ENCODE results near the gene SSTR3.
"Not testable (repeated sequence)": the region's sequence is repeated elsewhere in the genome, so short reads cannot be mapped to it uniquely, and the experiment has no call there.

SSTR3 gene

GRCh38 chr22:37212174-37212906, at the start of gene SSTR3:
TSS of gene SSTR3 (minus strand) at chr22:37212477. CDS start at chr22:37207803, 4,674 bp downstream.
- no peak for DNase-seq

GRCh38 chr22:37260901-37261336, 48.6 kb upstream of the SSTR3 start:
- DNase-seq, result peak; percentile 37

- DNase-seq, result no peak
Observed at GRCh38 chr22:37260155-37260795, 48.0 kb upstream of the SSTR3 start.

GRCh38 chr22:37259540-37260029, 47.3 kb upstream of the SSTR3 start:
- DNase-seq, result no peak

- no peak for DNase-seq
Observed at GRCh38 chr22:37258753-37259401, 46.6 kb upstream of the SSTR3 start.

GRCh38 chr22:37258005-37258752, 45.9 kb upstream of the SSTR3 start:
- no peak for DNase-seq

- no peak for DNase-seq
Observed at GRCh38 chr22:37256075-37256726, 43.9 kb upstream of the SSTR3 start.

GRCh38 chr22:37255558-37256006, 43.3 kb upstream of the SSTR3 start:
- DNase-seq, result no peak

- DNase-seq, result no peak
Observed at GRCh38 chr22:37254867-37255233, 42.6 kb upstream of the SSTR3 start.

GRCh38 chr22:37254209-37254866, 42.1 kb upstream of the SSTR3 start:
- peak; percentile 68 for DNase-seq

GRCh38 chr22:37253126-37253660, 40.9 kb upstream of the SSTR3 start:
- DNase-seq, result no peak

- DNase-seq, result not testable (repeated sequence)
Observed at GRCh38 chr22:37251836-37252235, 39.6 kb upstream of the SSTR3 start.

GRCh38 chr22:37249986-37250385, 37.7 kb upstream of the SSTR3 start:
- DNase-seq, result no peak

GRCh38 chr22:37248251-37248650, 36.0 kb upstream of the SSTR3 start:
- no peak for DNase-seq

- no peak for DNase-seq
Observed at GRCh38 chr22:37245740-37246139, 33.5 kb upstream of the SSTR3 start.

- DNase-seq, result no peak
Observed at GRCh38 chr22:37244922-37245722, 32.8 kb upstream of the SSTR3 start.

GRCh38 chr22:37244114-37244921, 32.0 kb upstream of the SSTR3 start, which contains the start of gene RAC2:
TSS of gene RAC2 (minus strand) at chr22:37244269. CDS start at chr22:37244148, 121 bp downstream.
- no peak for DNase-seq

- no peak for DNase-seq
Observed at GRCh38 chr22:37243402-37244113, 31.3 kb upstream of the SSTR3 start.

- no peak for DNase-seq
Observed at GRCh38 chr22:37242395-37242918, 30.2 kb upstream of the SSTR3 start.
